PFSK-1 (cell line): ENCODE results near the gene SIK1.

Experiments
- POLR2AphosphoS5 ChIP-seq: IDR thresholded peaks from 2 replicates; pipeline ENCODE4 v1.6.1; 2012; ENCODE audit warnings: low read depth, mild to moderate bottlenecking, control low read depth, low read length, moderate library complexity
- TAF1 ChIP-seq: IDR thresholded peaks from 2 replicates; pipeline ENCODE4 v1.6.1; 2012; ENCODE audit warnings: low read length, control low read depth, borderline replicate concordance; ENCODE audit not compliant: insufficient read depth

- TF ChIP-seq TAF1: no peak
- TF ChIP-seq POLR2AphosphoS5: no peak
Observed at GRCh38 chr21:43371786-43372185, 55.1 kb downstream of the SIK1 start.
